Kidney (tissue), 14 donors: ENCODE results near the gene C6orf120. TPM values are rescaled to one million over a fixed set of nuclear protein-coding genes. Genes with fewer than 3 reads are reported as not detected.
A peak's percentile ranks its signal among the peaks of the same experiment; 100 is the strongest.

ENCODE experiments used
- DNase-seq, 5 donors: peaks; one replicate each; pipeline ENCODE4 v3.0.0-alpha.2; 2013 to 2020
- FAIRE-seq: peaks from 2 replicates; lab custom pipeline; 2012; peaks lifted over from hg19 to GRCh38; lab: Jason Lieb, UNC
- H3K27ac ChIP-seq, 2 donors: one replicate each; pipeline ENCODE4 v1.7.0; 2013; ENCODE audit warnings: low read depth in 2 of 2, low read length in 2 of 2, inconsistent platforms in 1 of 2
- H3K27me3 ChIP-seq: one replicate; pipeline ENCODE4 v1.7.1; 2013; ENCODE audit warnings: low read length, inconsistent platforms; ENCODE audit not compliant: control insufficient read depth, insufficient read depth
- H3K36me3 ChIP-seq, 3 donors: one replicate each; pipeline versions ENCODE4 v1.7.0 to v1.7.1; 2013; ENCODE audit warnings: low read length in 3 of 3, control low read depth in 1 of 3, inconsistent platforms in 1 of 3; ENCODE audit not compliant: insufficient read depth in 3 of 3, control insufficient read depth in 2 of 3
- H3K4me1 ChIP-seq, 3 donors: one replicate each; pipeline versions ENCODE4 v1.7.0 to v1.7.1; 2013; ENCODE audit warnings: low read length in 3 of 3, inconsistent platforms in 1 of 3, low read depth in 1 of 3; ENCODE audit not compliant: control insufficient read depth in 2 of 3, insufficient read depth in 2 of 3
- H3K4me3 ChIP-seq, 3 donors: one replicate each; pipeline versions ENCODE4 v1.7.0 to v1.8.1; 2013; ENCODE audit warnings: low read length in 3 of 3, control low read depth in 1 of 3, inconsistent platforms in 1 of 3
- H3K9ac ChIP-seq, 3 donors: one replicate each; pipeline versions ENCODE4 v1.7.0 to v1.7.1; 2013; ENCODE audit warnings: low read length in 3 of 3, control low read depth in 1 of 3, inconsistent platforms in 1 of 3
- H3K9me3 ChIP-seq, 3 donors: one replicate each; pipeline versions ENCODE4 v1.7.0 to v1.7.1; 2013; ENCODE audit warnings: low read length in 3 of 3, control low read depth in 1 of 3, inconsistent platforms in 1 of 3; ENCODE audit not compliant: control insufficient read depth in 2 of 3, insufficient read depth in 1 of 3
- CTCF ChIP-seq: IDR thresholded peaks from 3 replicates; pipeline ENCODE4 v1.5.1; 2012; ENCODE audit warnings: mild to moderate bottlenecking, moderate library complexity, borderline replicate concordance; ENCODE audit not compliant: insufficient read depth; ENCODE audit errors: extremely low read depth
- intact Hi-C: fragments of 100-400 bp; cut with DNase I; formaldehyde crosslinking; loops from one replicate; pipeline ENCODE4 v1.11.1; 2022
- polyA plus RNA-seq: library from polyadenylated mRNA; stranded (reverse); fragments of 350-450 nt; fragmentation: Illumina TruSeq; extraction: RNeasy Lipid Tissue Mini Kit (QIAGEN cat#74804); gene quantifications from one replicate; pipeline ENCODE4 v1.2.3, GENCODE V29; 2014; ENCODE audit warnings: low read depth, low replicate concordance; ENCODE audit not compliant: insufficient read depth
- total RNA-seq: library from RNA; stranded (reverse); fragmentation: NEBNext Ultra II Directional; extraction: Animal tissue kit (Norgen Biotek cat#: 25700); gene quantifications from one replicate; pipeline ENCODE4 v1.2.1, GENCODE V29; 2021
- donor health status: control.
- donor health status: control.
- donor health status: control.
- donor health status: control.
- donor health status: control.
- donor health status: DM: yes; HTN: yes; CAD: no.
- donor health status: Normal renal cell carcinoma (clear cell type).

Gene C6orf120
- total and polyA plus RNA-seq, 2 donors from 2014 or later: 10.9 to 23.1 TPM

GRCh38 chr6:169723991-169724493, 22.1 kb downstream of the C6orf120 start:
- intact Hi-C loops: no loop called here
- Histone ChIP-seq H3K36me3 (no peaks in the 10 kb centered on the region), H3K27ac (peak overlapping the region in 1 of 2 donors; percentile 83), H3K4me3 (no peak overlapping the region), H3K4me1 (peaks cover 0 to 7% (median 2%) of the 10 kb centered on the region in 3 donors), H3K27me3 (no peaks in the 10 kb centered on the region), H3K9ac (no peak overlapping the region), H3K9me3 (no peaks in the 10 kb centered on the region)
- TF ChIP-seq CTCF: no peak
- DNase-seq (peak in 3 of 5 donors; percentile 31 to 82 (median 64)), FAIRE-seq (no peak)

GRCh38 chr6:169724494-169725124, 22.7 kb downstream of the C6orf120 start, which contains the start of gene PHF10:
Gene PHF10 (minus strand): TSS chr6:169724500. CDS start chr6:169723931, 569 bp downstream.
- intact Hi-C loops: no loop called here
- FAIRE-seq (no peak), DNase-seq (peak; percentile 82 to 95 (median 90))
- Histone ChIP-seq H3K9ac (peak within 1 kb of the TSS; percentile 50 to 89 (median 86)), H3K9me3 (no peaks in the 10 kb centered on the region), H3K27ac (peak within 1 kb of the TSS; percentile 83 to 84), H3K4me1 (peaks cover 0 to 7% (median 2%) of the 10 kb centered on the region in 3 donors), H3K36me3 (no peaks in the 10 kb centered on the region), H3K27me3 (no peaks in the 10 kb centered on the region), H3K4me3 (peak within 1 kb of the TSS; percentile 82 to 94 (median 84))
- no peak for TF ChIP-seq CTCF

- no peak for TF ChIP-seq CTCF
- Histone ChIP-seq H3K27ac (peak overlapping the region; percentile 72 to 79), H3K27me3 (no peaks in the 10 kb centered on the region), H3K4me1 (peaks cover 0 to 7% (median 2%) of the 10 kb centered on the region in 3 donors), H3K9me3 (no peaks in the 10 kb centered on the region), H3K36me3 (no peaks in the 10 kb centered on the region), H3K4me3 (peak overlapping the region; percentile 43 to 58 (median 53)), H3K9ac (peak overlapping the region; percentile 1 to 40 (median 21))
- intact Hi-C loops: no loop called here
- FAIRE-seq (no peak), DNase-seq (peak; percentile 70 to 87 (median 83))
Observed at GRCh38 chr6:169725125-169726048, 23.5 kb downstream of the C6orf120 start.
